ENCODE results near the gene MSANTD1. TPM values are rescaled to one million over a fixed set of nuclear protein-coding genes. Genes with fewer than 3 reads are reported as not detected.

The MSANTD1 gene
- 1 to 10 TPM; 1.9 to 3.5 TPM for total RNA-seq
- polyA plus RNA-seq, result under 1 TPM in 1 of 2 donors, not detected in 1; 0.33 TPM
- long read RNA-seq, donor 1, result 0 reads
- long read RNA-seq, donor 2, result 0 reads

GRCh38 chr4:3248811-3249661 lies at the start of gene MSANTD1:
MSANTD1 (plus strand) TSS chr4:3249159; CDS start chr4:3249223, 64 bp downstream.
- no peaks in the 10 kb centered on the region for H3K9me3 ChIP-seq (ENCODE audit: control insufficient read depth, low read length)
- intact Hi-C loops (cut with DNase I), result no loop called here
- ATAC-seq (ENCODE audit: low FRiP score) (no peak), DNase-seq (peak in 1 of 2 donors; percentile 52)
- H3K36me3 ChIP-seq (ENCODE audit: control insufficient read depth in 1 of 2, insufficient read depth in 2 of 2, low read length in 1 of 2), result no peaks in the 10 kb centered on the region
- no peak within 1 kb of the TSS for H3K27ac ChIP-seq (ENCODE audit: low read depth in 1 of 2, low read length in 2 of 2)
- no peaks in the 10 kb centered on the region for H3K4me1 ChIP-seq (ENCODE audit: control insufficient read depth in 1 of 2, insufficient read depth in 2 of 2, low read length in 2 of 2)
- H3K27me3 ChIP-seq (ENCODE audit: control insufficient read depth in 1 of 2, insufficient read depth in 2 of 2, low read length in 1 of 2), result no peaks in the 10 kb centered on the region
- WGBS, 2 donors, result 86 to 88% methylated on average over 72 of the region's 72 CpGs
- H3K4me3 ChIP-seq (ENCODE audit: low read length in 2 of 2), result no peak within 1 kb of the TSS

DNA sequence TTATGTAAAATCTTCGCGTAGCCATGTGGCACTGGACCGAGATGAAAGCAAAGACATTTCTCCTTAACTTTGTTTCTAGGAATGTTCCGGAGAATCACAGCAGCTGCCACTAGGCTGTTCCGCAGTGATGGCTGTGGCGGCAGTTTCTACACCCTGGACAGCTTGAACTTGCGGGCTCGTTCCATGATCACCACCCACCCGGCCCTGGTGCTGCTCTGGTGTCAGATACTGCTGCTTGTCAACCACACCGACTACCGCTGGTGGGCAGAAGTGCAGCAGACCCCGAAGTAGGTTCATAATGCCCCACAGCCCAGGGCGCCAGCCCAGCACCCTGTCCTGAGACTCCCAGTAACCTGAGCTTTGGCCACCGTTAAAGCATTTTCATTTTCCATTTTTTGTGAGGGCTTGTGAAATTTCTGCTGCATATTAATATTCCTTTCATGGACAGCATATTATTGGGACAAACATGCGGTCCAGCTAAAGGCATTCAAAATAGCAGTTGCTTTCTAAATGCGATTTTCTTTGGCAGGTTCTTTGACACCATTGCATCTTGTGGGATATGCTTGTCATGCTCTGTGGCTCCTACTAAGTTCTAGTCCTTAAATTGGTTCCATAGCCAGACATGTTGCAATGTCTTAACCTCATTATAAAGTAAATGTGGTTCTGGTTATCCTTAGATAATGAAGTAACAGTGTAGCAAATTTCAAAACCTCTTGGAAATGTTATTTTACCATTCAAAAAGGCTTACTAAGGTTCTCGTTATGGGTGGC lies 49.1 kb upstream of the MSANTD1 start:
- Histone ChIP-seq H3K4me1 (ENCODE audit: control insufficient read depth in 1 of 2, insufficient read depth in 2 of 2, low read length in 2 of 2) (no peaks in the 10 kb centered on the region), H3K4me3 (ENCODE audit: low read length in 2 of 2) (no peak overlapping the region), H3K9me3 (ENCODE audit: control insufficient read depth, low read length) (no peaks in the 10 kb centered on the region), H3K36me3 (ENCODE audit: control insufficient read depth in 1 of 2, insufficient read depth in 2 of 2, low read length in 1 of 2) (peaks cover 0 to 3% of the 10 kb centered on the region in 2 donors), H3K27me3 (ENCODE audit: control insufficient read depth in 1 of 2, insufficient read depth in 2 of 2, low read length in 1 of 2) (no peaks in the 10 kb centered on the region), H3K27ac (ENCODE audit: low read depth in 1 of 2, low read length in 2 of 2) (no peak overlapping the region)
- ATAC-seq (ENCODE audit: low FRiP score) (peak; percentile 55), DNase-seq (peak in 1 of 2 donors; percentile 76)
- intact Hi-C loops (cut with DNase I), result no loop called here
- WGBS, 2 donors, result 92 to 94% methylated on average over 17 of the region's 17 CpGs

DNA sequence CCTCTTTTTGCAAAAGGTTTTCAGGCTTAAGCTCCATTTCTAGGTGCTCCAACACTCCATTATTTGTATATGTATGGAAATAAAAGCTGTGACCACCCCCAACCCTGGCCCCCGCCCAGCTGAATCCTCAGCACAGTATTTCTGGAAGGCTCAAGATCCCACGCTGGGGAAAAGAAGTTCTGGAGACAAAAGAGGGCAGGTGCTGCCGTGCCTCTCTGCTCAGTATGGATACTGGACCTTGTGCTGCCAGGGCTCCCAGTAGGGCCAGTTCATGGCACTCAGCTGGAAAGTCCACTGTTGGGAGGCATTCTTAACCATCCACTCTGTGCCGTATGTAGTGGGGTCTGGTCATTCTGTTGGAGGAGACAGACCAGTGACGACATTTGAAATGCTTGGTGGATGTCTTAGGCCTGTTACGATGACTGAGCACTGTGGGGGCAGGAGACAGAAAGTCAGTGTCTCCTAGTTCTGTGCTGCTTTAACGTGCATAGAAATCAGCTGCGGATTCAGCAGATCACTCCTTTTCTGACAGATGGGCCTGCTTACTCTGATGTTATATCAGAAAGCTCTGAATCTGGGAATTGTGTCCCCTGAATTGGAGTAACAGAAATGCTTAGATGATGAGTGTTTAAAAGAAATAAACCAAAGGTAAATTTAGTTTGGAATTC lies 48.4 kb upstream of the MSANTD1 start:
- DNase-seq, result peak in 1 of 2 donors; percentile 40
- no peaks in the 10 kb centered on the region for H3K4me1 ChIP-seq (ENCODE audit: control insufficient read depth in 1 of 2, insufficient read depth in 2 of 2, low read length in 2 of 2)

GRCh38 chr4:3201718-3202702 lies 46.9 kb upstream of the MSANTD1 start:
- DNase-seq (peak in 1 of 2 donors; percentile 21), ATAC-seq (ENCODE audit: low FRiP score) (no peak)
- H3K4me3 ChIP-seq (ENCODE audit: low read length in 2 of 2), result no peak overlapping the region
- 87% methylated on average over 11 of the region's 11 CpGs for WGBS, 2 donors
- no peaks in the 10 kb centered on the region for H3K4me1 ChIP-seq (ENCODE audit: control insufficient read depth in 1 of 2, insufficient read depth in 2 of 2, low read length in 2 of 2)
- H3K9me3 ChIP-seq (ENCODE audit: control insufficient read depth, low read length), result no peaks in the 10 kb centered on the region
- intact Hi-C loops (cut with DNase I), result no loop called here
- no peak overlapping the region for H3K27ac ChIP-seq (ENCODE audit: low read depth in 1 of 2, low read length in 2 of 2)
- no peaks in the 10 kb centered on the region for H3K27me3 ChIP-seq (ENCODE audit: control insufficient read depth in 1 of 2, insufficient read depth in 2 of 2, low read length in 1 of 2)
- H3K36me3 ChIP-seq (ENCODE audit: control insufficient read depth in 1 of 2, insufficient read depth in 2 of 2, low read length in 1 of 2), result peaks cover 4 to 5% of the 10 kb centered on the region in 2 donors

More for the DNA sequence above, 48.4 kb upstream of the MSANTD1 start:
- H3K36me3 ChIP-seq (ENCODE audit: control insufficient read depth in 1 of 2, insufficient read depth in 2 of 2, low read length in 1 of 2), result peaks cover 0 to 3% of the 10 kb centered on the region in 2 donors
- no peak overlapping the region for H3K4me3 ChIP-seq (ENCODE audit: low read length in 2 of 2)
- ATAC-seq (ENCODE audit: low FRiP score), result no peak
- no peaks in the 10 kb centered on the region for H3K27me3 ChIP-seq (ENCODE audit: control insufficient read depth in 1 of 2, insufficient read depth in 2 of 2, low read length in 1 of 2)
- WGBS, 2 donors, result 90 to 92% methylated on average over 8 of the region's 8 CpGs
- intact Hi-C loops (cut with DNase I), result no loop called here
- no peak overlapping the region for H3K27ac ChIP-seq (ENCODE audit: low read depth in 1 of 2, low read length in 2 of 2)
- no peaks in the 10 kb centered on the region for H3K9me3 ChIP-seq (ENCODE audit: control insufficient read depth, low read length)

DNA sequence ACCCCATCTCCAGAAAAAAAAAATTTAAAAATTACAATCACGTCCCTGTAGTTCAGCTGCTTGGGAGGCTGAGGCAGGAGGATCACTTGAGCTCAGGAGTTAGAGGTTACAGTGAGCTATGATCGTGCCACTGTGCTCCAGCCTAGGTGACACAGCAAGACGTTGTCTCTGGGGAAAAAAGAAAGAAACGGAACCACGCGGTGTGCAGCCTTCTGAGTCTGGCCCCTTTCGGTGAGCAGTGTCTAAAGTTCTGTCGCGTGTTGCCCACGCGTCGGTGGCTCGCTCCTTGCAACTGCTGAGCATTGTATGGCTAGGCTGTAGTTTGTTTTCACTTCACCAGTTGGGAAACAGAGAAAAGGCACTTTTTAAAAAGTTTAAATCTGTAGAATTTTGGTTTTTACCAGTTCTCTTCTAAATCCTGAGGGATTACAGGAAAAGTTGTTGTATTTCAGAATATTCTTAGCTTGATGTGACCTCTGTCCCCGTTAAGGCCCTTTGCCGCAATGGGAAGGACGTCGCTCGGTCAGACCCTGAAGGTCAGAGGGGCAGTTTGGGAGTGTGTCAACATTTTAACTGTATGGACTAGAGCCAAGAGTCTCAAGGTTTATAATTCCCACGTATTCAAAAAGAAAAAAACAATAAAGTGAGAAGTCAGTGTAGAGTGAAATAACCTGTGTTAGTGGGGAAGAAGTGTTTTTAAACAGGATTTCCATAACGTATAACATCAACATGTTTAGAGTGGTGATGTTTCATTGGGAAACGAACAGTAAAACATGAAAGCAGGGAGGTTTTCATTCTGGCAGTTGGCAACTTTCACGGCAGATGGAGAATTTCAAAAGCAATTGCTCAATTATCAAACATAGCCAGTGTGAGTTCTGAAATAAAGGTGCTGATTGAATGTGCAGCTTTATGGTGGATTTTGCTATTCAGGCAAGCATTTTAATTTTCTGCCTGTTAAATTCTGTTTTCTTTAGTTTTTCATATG lies 45.8 kb upstream of the MSANTD1 start:
- no peak for ATAC-seq (ENCODE audit: low FRiP score)
- H3K4me3 ChIP-seq (ENCODE audit: low read length in 2 of 2), result no peak overlapping the region
- H3K27me3 ChIP-seq (ENCODE audit: control insufficient read depth in 1 of 2, insufficient read depth in 2 of 2, low read length in 1 of 2), result no peaks in the 10 kb centered on the region
- peak in 1 of 2 donors; percentile 57 for DNase-seq
- peaks cover 5 to 7% of the 10 kb centered on the region in 2 donors for H3K36me3 ChIP-seq (ENCODE audit: control insufficient read depth in 1 of 2, insufficient read depth in 2 of 2, low read length in 1 of 2)
- no peaks in the 10 kb centered on the region for H3K4me1 ChIP-seq (ENCODE audit: control insufficient read depth in 1 of 2, insufficient read depth in 2 of 2, low read length in 2 of 2)
- H3K9me3 ChIP-seq (ENCODE audit: control insufficient read depth, low read length), result no peaks in the 10 kb centered on the region
- intact Hi-C loops (cut with DNase I), result no loop called here
- WGBS, 2 donors, result 83 to 86% methylated on average over 22 of the region's 22 CpGs
- H3K27ac ChIP-seq (ENCODE audit: low read depth in 1 of 2, low read length in 2 of 2), result no peak overlapping the region

DNA sequence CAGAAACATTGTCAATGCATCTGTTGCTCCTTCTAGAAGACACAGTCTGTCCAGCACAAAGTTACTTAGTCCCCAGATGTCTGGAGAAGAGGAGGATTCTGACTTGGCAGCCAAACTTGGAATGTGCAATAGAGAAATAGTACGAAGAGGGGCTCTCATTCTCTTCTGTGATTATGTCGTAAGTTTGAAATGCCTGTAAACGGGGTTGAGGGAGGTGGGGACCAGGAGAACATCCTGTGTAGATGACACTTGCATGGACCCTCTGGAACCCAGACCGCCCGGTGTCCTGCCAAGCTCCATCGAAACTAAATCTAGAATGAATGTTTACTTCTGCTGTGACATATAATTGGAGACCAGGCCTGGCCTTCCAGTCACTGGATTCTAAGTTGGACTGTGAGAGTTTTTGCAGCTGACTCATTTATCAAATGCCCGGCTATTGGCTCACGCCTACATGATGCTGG lies 45.0 kb upstream of the MSANTD1 start:
- Histone ChIP-seq H3K4me1 (ENCODE audit: control insufficient read depth in 1 of 2, insufficient read depth in 2 of 2, low read length in 2 of 2) (no peaks in the 10 kb centered on the region), H3K4me3 (ENCODE audit: low read length in 2 of 2) (no peak overlapping the region), H3K27ac (ENCODE audit: low read depth in 1 of 2, low read length in 2 of 2) (peak overlapping the region; percentile 9 to 21), H3K27me3 (ENCODE audit: control insufficient read depth in 1 of 2, insufficient read depth in 2 of 2, low read length in 1 of 2) (no peaks in the 10 kb centered on the region), H3K36me3 (ENCODE audit: control insufficient read depth in 1 of 2, insufficient read depth in 2 of 2, low read length in 1 of 2) (peaks cover 7 to 8% of the 10 kb centered on the region in 2 donors), H3K9me3 (ENCODE audit: control insufficient read depth, low read length) (no peaks in the 10 kb centered on the region)
- peak in 1 of 2 donors; percentile 71 for DNase-seq
- 18 to 26% methylated on average over 8 of the region's 8 CpGs for WGBS, 2 donors
- intact Hi-C loops (cut with DNase I), result no loop called here
- ATAC-seq (ENCODE audit: low FRiP score), result no peak

GRCh38 chr4:3205995-3206394 lies 43.0 kb upstream of the MSANTD1 start:
- intact Hi-C loops (cut with DNase I), result no loop called here
- 79 to 85% methylated on average over 11 of the region's 11 CpGs for whole genome bisulfite sequencing, 2 donors

More at GRCh38 chr4:3205995-3206394, 43.0 kb upstream of the MSANTD1 start:
- DNase-seq (peak in 1 of 2 donors; percentile 51), ATAC-seq (ENCODE audit: low FRiP score) (no peak)
- H3K36me3 ChIP-seq (ENCODE audit: control insufficient read depth in 1 of 2, insufficient read depth in 2 of 2, low read length in 1 of 2), result peaks cover 7 to 12% of the 10 kb centered on the region in 2 donors
- no peaks in the 10 kb centered on the region for H3K4me1 ChIP-seq (ENCODE audit: control insufficient read depth in 1 of 2, insufficient read depth in 2 of 2, low read length in 2 of 2)
- no peaks in the 10 kb centered on the region for H3K9me3 ChIP-seq (ENCODE audit: control insufficient read depth, low read length)
- H3K4me3 ChIP-seq (ENCODE audit: low read length in 2 of 2), result no peak overlapping the region
- no peak overlapping the region for H3K27ac ChIP-seq (ENCODE audit: low read depth in 1 of 2, low read length in 2 of 2)
- H3K27me3 ChIP-seq (ENCODE audit: control insufficient read depth in 1 of 2, insufficient read depth in 2 of 2, low read length in 1 of 2), result no peaks in the 10 kb centered on the region
